ENCODE measurements around the gene GPR107.
A peak's percentile ranks its signal among the peaks of the same experiment; 100 is the strongest.

Gene GPR107

GRCh38 chr9:130027533-130028365 is 26.0 kb upstream of the GPR107 start:
- DNase-seq (ENCODE audit: low read depth) = no peak

- DNase-seq (ENCODE audit: low read depth) = no peak
Measured at GRCh38 chr9:130028493-130029222, 25.0 kb upstream of the GPR107 start.

- DNase-seq (ENCODE audit: low read depth) = no peak
Measured at GRCh38 chr9:130029223-130029973, 24.3 kb upstream of the GPR107 start.

DNA sequence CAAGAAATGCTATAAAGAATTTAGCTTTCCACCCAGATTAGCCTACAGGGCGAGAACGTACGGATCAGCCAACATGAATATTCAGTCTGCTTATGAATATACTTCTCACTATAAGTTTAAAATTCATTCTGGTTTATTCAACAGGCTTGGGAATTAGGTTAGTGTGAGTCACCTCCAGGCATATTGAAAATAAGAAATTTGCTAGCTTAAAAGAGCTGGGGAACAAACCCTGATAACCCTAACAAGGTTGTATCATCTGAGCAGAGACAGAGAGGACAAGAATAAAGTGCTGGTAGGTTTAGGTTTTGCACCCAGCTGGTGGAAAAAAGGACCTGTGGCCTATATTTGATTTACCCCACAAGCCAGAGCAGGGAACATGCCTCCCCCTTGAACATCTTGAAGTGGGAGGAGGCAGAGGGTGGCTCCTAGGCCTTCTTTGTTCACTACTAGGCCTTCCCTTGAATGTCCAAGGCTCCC is 23.0 kb upstream of the GPR107 start:
- no peak for DNase-seq (ENCODE audit: low read depth)

DNA sequence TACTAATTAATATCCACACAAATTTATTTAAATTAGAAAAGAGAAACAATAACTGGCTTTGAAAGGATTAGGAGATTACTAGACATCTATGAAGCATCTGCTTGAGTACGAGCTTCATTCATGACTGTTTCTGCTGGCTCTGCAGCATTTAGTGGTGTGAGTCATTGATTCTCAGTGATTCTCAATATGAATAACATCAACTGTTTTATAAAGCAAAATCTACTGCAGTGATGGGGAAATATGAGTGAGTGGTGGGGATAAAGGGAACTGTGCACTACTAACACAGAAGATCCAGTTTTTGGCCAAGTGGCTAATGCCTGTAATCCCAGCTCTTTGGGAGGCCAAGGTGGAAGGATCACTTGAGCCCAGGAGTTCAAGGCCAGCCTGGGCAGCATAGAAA is 19.1 kb upstream of the GPR107 start:
- DNase-seq (ENCODE audit: low read depth) = peak; percentile 86

DNA sequence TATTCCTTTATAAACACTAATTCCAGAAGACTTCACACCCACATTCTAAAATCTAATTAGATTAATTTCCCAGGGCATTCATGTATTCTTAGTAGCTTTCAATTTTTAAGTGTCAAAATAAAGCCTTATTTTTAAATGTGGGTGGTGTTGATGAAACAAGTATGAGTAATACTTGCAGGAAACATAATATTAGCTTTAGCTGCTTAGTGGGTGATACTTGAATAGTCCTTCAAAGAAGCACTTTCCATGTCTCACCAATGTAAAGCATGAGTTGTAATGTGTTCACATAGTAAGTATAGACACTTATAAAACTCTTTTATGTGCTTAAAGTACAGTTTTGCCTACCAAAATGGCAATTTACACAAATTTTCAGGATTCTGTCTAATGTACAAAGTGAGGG is 17.6 kb upstream of the GPR107 start:
- peak; percentile 60 for DNase-seq (ENCODE audit: low read depth)

- peak; percentile 45 for DNase-seq (ENCODE audit: low read depth)
Measured at GRCh38 chr9:130039528-130040147, 14.1 kb upstream of the GPR107 start.

GRCh38 chr9:130040984-130041647 is 12.6 kb upstream of the GPR107 start:
- no peak for DNase-seq (ENCODE audit: low read depth)

DNA sequence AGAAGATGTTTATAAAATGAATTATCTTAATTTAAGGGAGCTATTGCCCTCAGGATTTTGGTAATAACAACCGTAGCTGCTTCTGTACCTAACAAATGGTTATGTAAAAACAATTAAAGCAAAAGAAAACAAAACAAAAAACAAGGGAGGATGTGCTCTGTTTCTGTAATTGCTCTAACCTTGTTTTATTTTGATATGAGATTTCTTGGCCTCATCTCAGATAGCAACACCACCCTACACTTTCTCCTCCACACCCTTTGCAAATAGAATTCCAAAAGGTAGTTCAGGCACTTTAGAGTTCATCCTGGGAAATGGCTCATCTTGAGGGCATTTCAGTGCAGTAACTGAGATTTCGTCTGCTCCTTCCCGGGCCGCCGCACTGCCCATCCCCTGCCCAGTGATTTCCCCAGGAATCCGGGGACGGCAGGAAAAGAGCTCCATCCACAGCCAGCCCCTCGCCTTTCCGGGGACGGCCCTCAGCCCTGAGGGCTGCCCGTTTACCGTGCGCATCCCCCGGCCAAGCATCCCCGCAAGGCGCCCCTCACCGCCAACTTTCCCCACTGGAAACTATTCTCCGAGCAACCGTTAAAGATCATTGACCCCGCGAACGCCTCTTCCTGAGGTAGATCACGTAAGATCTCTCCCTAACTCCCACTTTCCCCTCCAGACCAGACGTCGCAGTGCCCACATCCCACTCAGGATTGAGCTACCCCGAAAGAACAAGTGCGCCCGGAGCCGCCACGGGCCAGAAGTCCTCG is 11.9 kb upstream of the GPR107 start:
- peak; percentile 57 for DNase-seq (ENCODE audit: low read depth)

GRCh38 chr9:130042406-130042884 is 11.3 kb upstream of the GPR107 start:
- peak; percentile 50 for DNase-seq (ENCODE audit: low read depth)

- DNase-seq (ENCODE audit: low read depth) = peak; percentile 80
Measured at GRCh38 chr9:130042885-130043653, 10.6 kb upstream of the GPR107 start, which contains the start of gene FNBP1. FNBP1 (minus strand) TSS chr9:130043189; CDS start chr9:130042975, 214 bp downstream.

DNA sequence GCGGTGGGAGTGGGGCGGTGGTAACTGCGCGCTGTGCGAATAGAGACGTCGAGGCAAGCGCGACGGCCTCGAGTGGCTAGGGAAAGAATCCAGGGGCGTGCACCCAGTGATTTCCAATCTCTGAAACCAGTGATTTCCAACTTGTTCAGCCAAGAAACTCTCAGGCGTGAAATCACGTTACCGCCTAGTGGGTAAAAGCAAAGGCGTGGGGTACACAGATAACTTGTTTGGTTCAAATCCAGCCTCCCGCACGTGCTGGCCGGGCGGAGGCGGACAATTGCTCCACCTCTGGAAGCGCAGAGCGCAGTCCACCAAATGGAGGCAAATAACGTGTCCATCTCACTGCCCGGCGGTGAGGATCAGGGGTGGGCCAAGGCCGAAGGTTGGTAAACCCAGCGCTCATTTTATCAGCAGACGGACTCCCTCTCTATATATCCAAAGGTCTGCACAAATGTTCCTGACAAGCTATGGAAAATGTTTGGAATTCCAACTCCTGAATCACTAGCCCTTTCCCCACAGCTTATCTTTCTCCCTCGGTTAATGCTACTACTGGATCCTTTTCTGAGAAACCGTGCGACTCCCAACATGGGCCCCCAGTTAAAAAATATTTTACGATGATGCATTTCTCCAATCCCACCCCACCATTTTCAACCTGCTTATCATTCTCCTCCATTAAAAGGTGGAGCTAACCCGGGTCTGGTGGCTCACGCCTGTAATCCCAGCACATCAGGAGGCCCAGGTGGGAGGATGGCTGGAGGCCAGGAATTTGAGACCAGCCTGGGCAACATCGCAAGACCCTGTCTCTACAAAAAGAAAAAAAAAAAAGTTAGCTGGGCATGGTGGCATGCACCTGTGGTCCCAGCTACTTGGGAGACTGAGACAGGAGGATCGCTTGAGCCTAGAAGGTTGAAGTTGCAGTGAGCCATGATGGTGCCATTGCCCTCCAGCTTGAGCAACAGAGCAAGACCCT is 9.8 kb upstream of the GPR107 start:
- DNase-seq (ENCODE audit: low read depth) = peak; percentile 48

DNA sequence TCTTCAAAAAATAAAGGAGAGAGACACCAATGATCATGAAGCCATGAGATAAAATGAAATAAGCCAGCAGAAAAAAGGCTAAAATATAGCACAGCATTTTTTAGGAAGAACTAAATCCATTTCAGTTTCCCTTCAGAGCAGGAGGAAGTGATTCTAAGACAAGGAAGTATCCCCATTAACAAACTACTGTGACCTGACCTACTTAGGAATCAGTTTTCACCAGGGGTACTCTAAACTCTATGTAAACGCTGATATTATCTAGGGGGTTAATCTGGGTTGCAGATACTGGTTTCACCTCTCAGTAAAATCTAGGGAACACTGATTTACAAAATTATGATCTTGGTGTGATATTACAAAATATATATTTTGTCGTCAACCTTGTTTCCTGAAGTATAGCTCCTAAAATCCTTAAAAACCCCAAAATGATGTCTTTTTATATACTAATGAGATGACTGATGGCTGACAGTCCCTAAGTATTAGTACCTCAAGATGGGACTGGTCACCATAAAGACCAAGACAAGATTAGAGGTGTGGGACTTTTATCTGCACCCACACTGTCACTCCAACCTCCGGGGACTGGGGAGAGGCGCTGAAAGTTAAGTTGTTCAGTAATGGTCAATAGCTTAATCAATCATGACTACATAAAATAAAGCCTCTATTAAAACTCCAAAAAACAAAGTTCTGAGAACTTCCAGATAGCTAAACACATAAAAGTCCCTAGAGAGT is 7.8 kb upstream of the GPR107 start:
- DNase-seq (ENCODE audit: low read depth) = no peak

GRCh38 chr9:130049431-130050210 is 4.1 kb upstream of the GPR107 start:
- no peak for DNase-seq (ENCODE audit: low read depth)

DNA sequence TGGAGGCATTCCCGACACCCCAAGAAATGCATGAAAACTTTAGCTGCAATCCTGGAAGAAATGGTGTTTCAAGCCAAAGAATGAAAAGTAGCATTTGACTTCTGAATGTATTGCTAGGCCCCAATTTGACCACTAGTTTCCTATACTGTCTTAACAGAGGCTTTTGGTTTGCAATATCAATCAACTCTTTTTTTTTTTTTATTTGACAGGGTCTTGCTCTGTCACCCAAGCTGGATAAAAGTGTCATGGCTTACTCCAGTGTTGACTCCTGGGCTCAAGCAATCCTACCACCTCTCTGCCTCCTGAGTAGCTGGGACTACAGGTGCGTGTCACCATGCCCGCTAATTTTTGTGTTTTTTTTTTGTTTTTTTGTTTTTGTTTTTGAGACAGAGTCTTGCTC is 3.2 kb upstream of the GPR107 start:
- no peak for DNase-seq (ENCODE audit: low read depth)

- no peak for DNase-seq (ENCODE audit: low read depth)
Measured at GRCh38 chr9:130051855-130052254, 1.9 kb upstream of the GPR107 start.

- DNase-seq (ENCODE audit: low read depth) = no peak
Measured at GRCh38 chr9:130053109-130053503, 600 bp upstream of the GPR107 start.

All from ELR (cell line).